GM12878 (cell line): ENCODE data around the gene NEK11. TPM values are rescaled to one million over a fixed set of nuclear protein-coding genes. Genes with fewer than 3 reads are reported as not detected.

Experiments used
- ATAC-seq: fragments of 200-7000 bp; cut with Tn5 transposase; 3 replicates; pipeline ENCODE4 v1.9.1; 2020; ENCODE audit warnings: mild to moderate bottlenecking, moderate library complexity
- BruUV-seq: library from RNA; stranded (reverse); fragments of 400-500 nt; replicated peaks from 2 replicates; lab custom pipeline; 2021; lab: Mats Ljungman, UMichigan
- CTCF ChIA-PET: fragments of 300-600 bp; sonication (Branson Sonifier 250); formaldehyde crosslinking; extraction: SDS; loops from one replicate; lab custom pipeline; 2021; ENCODE audit warnings: inconsistent platforms; lab: Yijun Ruan, JAX
- POLR2A ChIA-PET: fragments of 350-600 bp; formaldehyde crosslinking; extraction: SDS; loops from one replicate; lab custom pipeline; 2021; ENCODE audit warnings: inconsistent platforms; lab: Charles Lee
- RAD21 ChIA-PET: fragments of 300-600 bp; sonication (Branson Sonifier 250); formaldehyde crosslinking; loops from one replicate; lab custom pipeline; 2023; ENCODE audit warnings: antibody characterized with exemption; ENCODE audit not compliant: unreplicated experiment; lab: Charles Lee
- SMC1A ChIA-PET: fragments of 300-600 bp; sonication (Branson Sonifier 250); formaldehyde crosslinking; loops from one replicate; lab custom pipeline; 2023; ENCODE audit not compliant: unreplicated experiment, uncharacterized antibody; lab: Charles Lee
- DNase-seq: peaks from one replicate; pipeline ENCODE4 v3.0.0-alpha.2; 2011; ENCODE audit warnings: low read depth, low spot score
- FAIRE-seq: peaks from 3 replicates; lab custom pipeline; 2011; peaks lifted over from hg19 to GRCh38; lab: Jason Lieb, UNC
- H2AFZ ChIP-seq: 2 replicates; pipeline ENCODE4 v1.6.0; 2011; ENCODE audit warnings: low read depth, low read length, control low read depth; ENCODE audit not compliant: control insufficient read depth
- H3K27ac ChIP-seq: 2 replicates; pipeline ENCODE4 v1.5.1; 2011; ENCODE audit warnings: control low read depth; ENCODE audit not compliant: control insufficient read depth, insufficient read depth
- H3K27me3 ChIP-seq, 2 experiments: replicated peaks in 1 of 2; 2 replicates each; pipeline versions ENCODE4 v1.6.0 to v1.6.1; 2011; ENCODE audit warnings: low read length in 1 of 2; ENCODE audit not compliant: control insufficient read depth in 2 of 2, insufficient read depth in 2 of 2
- H3K36me3 ChIP-seq, 2 experiments: 2 replicates each; pipeline ENCODE4 v1.5.1; 2011; ENCODE audit warnings: low read length in 1 of 2; ENCODE audit not compliant: control insufficient read depth in 2 of 2, insufficient read depth in 2 of 2
- H3K4me1 ChIP-seq: 2 replicates; pipeline ENCODE4 v1.6.1; 2011; ENCODE audit warnings: mild to moderate bottlenecking, low read length, moderate library complexity, mixed read lengths; ENCODE audit not compliant: control insufficient read depth, insufficient read depth
- H3K4me2 ChIP-seq: 2 replicates; pipeline ENCODE4 v1.6.0; 2011; ENCODE audit warnings: control low read depth; ENCODE audit not compliant: control insufficient read depth, insufficient read depth
- H3K4me3 ChIP-seq: fragments of 200-600 bp; sonication (generic); 2 replicates; pipeline ENCODE4 v1.5.1; 2016
- H3K79me2 ChIP-seq: 2 replicates; pipeline ENCODE4 v1.6.0; 2011; ENCODE audit warnings: low read length; ENCODE audit not compliant: control insufficient read depth, insufficient read depth
- H3K9ac ChIP-seq: 2 replicates; pipeline ENCODE4 v1.8.0; 2011; ENCODE audit warnings: low read length, control low read depth, mixed read lengths; ENCODE audit not compliant: control insufficient read depth, insufficient read depth
- H3K9me3 ChIP-seq: replicated peaks from 3 replicates; pipeline ENCODE4 v1.5.1; 2011; ENCODE audit warnings: mild to moderate bottlenecking, low read length; ENCODE audit not compliant: control insufficient read depth, insufficient read depth
- H4K20me1 ChIP-seq: 2 replicates; pipeline ENCODE4 v1.6.0; 2011; ENCODE audit not compliant: control insufficient read depth, insufficient read depth
- CEBPB ChIP-seq, 2 experiments: fragments of 150-350 bp in 1 of 2; IDR thresholded peaks; 2 replicates each; pipeline ENCODE4 v1.6.1; 2012 to 2014; ENCODE audit warnings: low read depth in 2 of 2, low read length in 2 of 2, borderline replicate concordance in 1 of 2, inconsistent platforms in 1 of 2
- CHD2 ChIP-seq: IDR thresholded peaks from 2 replicates; pipeline ENCODE4 v1.6.1; 2011; ENCODE audit warnings: low read depth, low read length, improper control_type of control experiment, borderline replicate concordance
- EP300 ChIP-seq, 2 experiments: fragments of 150-350 bp in 1 of 2; IDR thresholded peaks; 2 replicates each; pipeline ENCODE4 v1.6.1; 2011 to 2012; ENCODE audit warnings: low read depth in 2 of 2, low read length in 2 of 2, borderline replicate concordance in 1 of 2, improper control_type of control experiment in 1 of 2, inconsistent platforms in 1 of 2; ENCODE audit not compliant: control insufficient read depth in 1 of 2
- ESRRA ChIP-seq: IDR thresholded peaks from 2 replicates; pipeline ENCODE4 v1.6.1; 2012; ENCODE audit warnings: mild to moderate bottlenecking, low read length, improper control_type of control experiment
- FOXK2 ChIP-seq: fragments of 450-650 bp; IDR thresholded peaks from 2 replicates; pipeline ENCODE4 v1.6.1; 2017; ENCODE audit warnings: mild to moderate bottlenecking, moderate library complexity
- HDAC6 ChIP-seq: fragments of 200-600 bp; sonication (generic); IDR thresholded peaks from one replicate; pipeline ENCODE4 v1.8.0; 2017; ENCODE audit warnings: antibody characterized with exemption; ENCODE audit not compliant: unreplicated experiment
- HDGF ChIP-seq: fragments of 450-650 bp; IDR thresholded peaks from 2 replicates; pipeline ENCODE4 v1.6.1; 2016; ENCODE audit warnings: antibody characterized with exemption
- MEF2A ChIP-seq: IDR thresholded peaks from 2 replicates; pipeline ENCODE4 v1.6.1; 2011; ENCODE audit warnings: low read depth, mild to moderate bottlenecking, low read length, moderate library complexity; ENCODE audit not compliant: insufficient read depth
- MTA3 ChIP-seq: IDR thresholded peaks from 2 replicates; pipeline ENCODE4 v1.6.1; 2012; ENCODE audit warnings: low read length, inconsistent platforms, borderline replicate concordance
- MYC ChIP-seq: IDR thresholded peaks from 2 replicates; pipeline ENCODE4 v1.6.1; 2011; ENCODE audit warnings: mild to moderate bottlenecking, low read length, moderate library complexity, inconsistent platforms; ENCODE audit not compliant: insufficient read depth, insufficient replicate concordance, insufficient read length, severe bottlenecking
- NFYB ChIP-seq: IDR thresholded peaks from 2 replicates; pipeline ENCODE4 v1.6.1; 2011; ENCODE audit warnings: low read depth, mild to moderate bottlenecking, low read length, improper control_type of control experiment, moderate library complexity; ENCODE audit not compliant: insufficient read depth
- PKNOX1 ChIP-seq: fragments of 450-650 bp; IDR thresholded peaks from 2 replicates; pipeline ENCODE4 v1.6.1; 2016; ENCODE audit warnings: mild to moderate bottlenecking
- SREBF2 ChIP-seq: IDR thresholded peaks from 2 replicates; pipeline ENCODE4 v1.6.1; 2012; ENCODE audit warnings: mild to moderate bottlenecking, low read length
- WRNIP1 ChIP-seq: IDR thresholded peaks from 2 replicates; pipeline ENCODE4 v1.6.1; 2011; ENCODE audit warnings: low read depth, low read length, improper control_type of control experiment, borderline replicate concordance
- ZBTB4 ChIP-seq: fragments of 450-650 bp; formaldehyde crosslinking; IDR thresholded peaks from 2 replicates; pipeline ENCODE4 v1.4.0; 2022; ENCODE audit warnings: mild to moderate bottlenecking, moderate library complexity
- in situ Hi-C: fragments of 300-500 bp; cut with MboI; formaldehyde crosslinking; loops from 9 replicates; pipeline ENCODE4 v1.14.3; 2018; ENCODE audit warnings: mixed read lengths
- intact Hi-C: fragments of 100-400 bp; cut with micrococcal nuclease; formaldehyde crosslinking; loops from one replicate; pipeline ENCODE4 v1.14.2; 2022; ENCODE audit not compliant: unreplicated experiment
- polyA plus RNA-seq, 11 experiments: library from polyadenylated mRNA; depleted of rRNA in 4 of 11; unstranded in 6 of 11; stranded (reverse) in 5 of 11; fragments of >200 nt; fragmentation: Nextera tagmentation in 4 of 11; fragmentation: Illumina TruSeq in 1 of 11; extraction: Ambion mirVana in 4 of 11; extraction: Trizol in 1 of 11; gene quantifications; 1 replicate in 1 of 11; 2 replicates in 10 of 11; pipeline versions ENCODE4 v1.2.1 to v1.2.3, GENCODE V29; 2011 to 2016; ENCODE audit warnings: inconsistent platforms in 2 of 11, missing spikeins in 2 of 11, low read depth in 1 of 11
- total RNA-seq, 4 experiments: library from RNA; depleted of rRNA in 3 of 4; stranded (reverse); fragments of >200 nt in 3 of 4; fragmentation: Illumina TruSeq in 1 of 4; extraction: Trizol in 1 of 4; gene quantifications; 2 replicates each; pipeline versions ENCODE4 v1.2.1 to v1.2.3, GENCODE V29; 2013 to 2021
- TF ChIP-seq, protein P1 (sequence below): fragments of 450-650 bp; IDR thresholded peaks from 2 replicates; pipeline ENCODE4 v1.6.1; 2017; ENCODE audit warnings: mild to moderate bottlenecking, low read depth, inconsistent platforms; ENCODE audit not compliant: poor library complexity, severe bottlenecking

The NEK11 gene
- total and polyA plus RNA-seq, 10 of the 15 experiments (the other 5 are each of a cell fraction or from before 2014, with no cell fraction given), result 0.05 to 0.94 (median 0.36) TPM; not detected in 1

DNA sequence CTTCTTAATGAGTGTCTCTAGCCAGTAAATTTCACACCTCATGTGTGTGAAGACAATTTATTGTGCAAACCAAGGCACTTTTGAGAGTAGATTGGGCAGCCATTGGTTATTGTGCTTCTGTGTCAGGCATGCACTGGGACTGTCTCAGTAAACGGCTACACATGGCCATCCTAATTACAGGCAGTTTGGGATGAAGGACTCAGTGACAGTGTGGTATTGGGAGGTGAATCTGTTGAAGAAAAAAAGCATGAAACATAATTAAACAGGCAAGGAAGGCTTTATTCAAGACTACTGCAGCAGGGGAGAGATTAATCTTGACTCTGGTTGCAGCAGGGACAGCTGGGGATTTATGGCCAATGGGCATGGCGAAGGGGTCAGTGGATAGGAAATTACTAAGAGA is 297.1 kb downstream of the NEK11 start (continued):
- TF ChIP-seq MYC, result no peak
- TF ChIP-seq HDAC6, result no peak
- TF ChIP-seq SREBF2, result no peak
- TF ChIP-seq WRNIP1, result no peak
- TF ChIP-seq MEF2A, result no peak
- no peak for TF ChIP-seq NFYB
- no peak for TF ChIP-seq HDGF
- no peak for TF ChIP-seq CHD2
- TF ChIP-seq MTA3, result no peak
- TF ChIP-seq, protein P1, sequence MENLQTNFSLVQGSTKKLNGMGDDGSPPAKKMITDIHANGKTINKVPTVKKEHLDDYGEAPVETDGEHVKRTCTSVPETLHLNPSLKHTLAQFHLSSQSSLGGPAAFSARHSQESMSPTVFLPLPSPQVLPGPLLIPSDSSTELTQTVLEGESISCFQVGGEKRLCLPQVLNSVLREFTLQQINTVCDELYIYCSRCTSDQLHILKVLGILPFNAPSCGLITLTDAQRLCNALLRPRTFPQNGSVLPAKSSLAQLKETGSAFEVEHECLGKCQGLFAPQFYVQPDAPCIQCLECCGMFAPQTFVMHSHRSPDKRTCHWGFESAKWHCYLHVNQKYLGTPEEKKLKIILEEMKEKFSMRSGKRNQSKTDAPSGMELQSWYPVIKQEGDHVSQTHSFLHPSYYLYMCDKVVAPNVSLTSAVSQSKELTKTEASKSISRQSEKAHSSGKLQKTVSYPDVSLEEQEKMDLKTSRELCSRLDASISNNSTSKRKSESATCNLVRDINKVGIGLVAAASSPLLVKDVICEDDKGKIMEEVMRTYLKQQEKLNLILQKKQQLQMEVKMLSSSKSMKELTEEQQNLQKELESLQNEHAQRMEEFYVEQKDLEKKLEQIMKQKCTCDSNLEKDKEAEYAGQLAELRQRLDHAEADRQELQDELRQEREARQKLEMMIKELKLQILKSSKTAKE, result no peak

DNA sequence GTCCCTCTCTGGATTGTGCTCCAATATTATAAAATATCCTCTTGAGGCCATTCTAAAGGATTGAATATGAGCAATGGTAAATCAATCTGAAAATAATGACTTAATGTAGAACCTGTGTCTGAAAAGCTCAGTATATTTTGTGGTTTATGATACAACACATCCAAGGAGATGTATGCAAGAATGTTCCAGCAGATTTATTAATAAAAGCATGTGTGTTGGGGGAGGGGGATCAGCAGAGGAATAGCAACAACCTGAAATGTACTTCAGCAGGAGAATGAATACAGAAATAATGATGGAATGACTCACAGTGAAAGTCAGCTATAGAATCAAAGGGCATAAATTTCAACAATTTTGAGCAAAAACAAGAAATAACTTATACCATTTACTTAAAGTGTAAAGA is 298.2 kb downstream of the NEK11 start:
- no peak for FAIRE-seq
- no peak for DNase-seq
- Histone ChIP-seq H3K27me3 (peaks cover 0 to 2% of the 10 kb centered on the region in 2 experiments; a peak in 1 of 4 replicates), H3K4me2 (no peak overlapping the region), H3K4me1 (no peaks in the 10 kb centered on the region), H4K20me1 (no peaks in the 10 kb centered on the region), H3K9ac (no peak overlapping the region), H2AFZ (no peak overlapping the region), H3K27ac (no peak overlapping the region), H3K9me3 (no peaks in the 10 kb centered on the region), H3K79me2 (no peaks in the 10 kb centered on the region), H3K36me3 (no peaks in the 10 kb centered on the region), H3K4me3 (no peak overlapping the region)
- ChIA-PET CTCF (interaction anchor here (1.1 kb wide), 1 partner anchor 10 kb away, joined by 3 read pairs; no protein-coding TSS in a partner anchor), RAD21 (no interaction called here), SMC1A (no interaction called here), POLR2A (interaction anchor here (1.8 kb wide), 1 partner anchor 57 kb away, joined by 4 read pairs; the partner anchor contains the start of gene NUDT16)
- no TSS peak for BruUV-seq
- in situ Hi-C loops (no loop called here), intact Hi-C loops (no loop called here)
- no peak for ATAC-seq
- TF ChIP-seq ZBTB4 (CRISPR knock-in tag) (no peak), MEF2A (no peak), CEBPB (IDR thresholded peaks at IDR 0.05; ENCODE audit: borderline replicate concordance in 1 of 2, low read depth in 2 of 2, low read length in 2 of 2) (no peak), ESRRA (no peak), EP300 (IDR thresholded peaks at IDR 0.05; ENCODE audit: borderline replicate concordance in 1 of 2, control insufficient read depth in 1 of 2, low read depth in 2 of 2, low read length in 2 of 2) (no peak), FOXK2 (no peak), PKNOX1 (no peak)
